Tibial nerve (tissue), 4 donors: Measurements from ENCODE around the gene SLC25A41.

Experiments
- EP300 ChIP-seq, 2 donors: sonication (generic); formaldehyde crosslinking; IDR thresholded peaks; one replicate each; pipeline ENCODE4 v1.6.1; 2017; ENCODE audit warnings: antibody characterized with exemption in 2 of 2, mild to moderate bottlenecking in 1 of 2
- POLR2A ChIP-seq, 2 donors: fragments of 450-650 bp; IDR thresholded peaks; one replicate each; pipeline ENCODE4 v1.6.1; 2017; ENCODE audit warnings: antibody characterized with exemption in 2 of 2, mild to moderate bottlenecking in 2 of 2, moderate library complexity in 2 of 2
- TF ChIP-seq, protein P1 (sequence below), 5 experiments: fragments of 200-600 bp in 3 of 5; fragments of 450-650 bp in 2 of 5; sonication (generic) in 3 of 5; IDR thresholded peaks; one replicate each; pipeline ENCODE4 v1.5.1; 2016 to 2019; ENCODE audit warnings: antibody characterized with exemption in 5 of 5, mild to moderate bottlenecking in 3 of 5, moderate library complexity in 2 of 5

DNA sequence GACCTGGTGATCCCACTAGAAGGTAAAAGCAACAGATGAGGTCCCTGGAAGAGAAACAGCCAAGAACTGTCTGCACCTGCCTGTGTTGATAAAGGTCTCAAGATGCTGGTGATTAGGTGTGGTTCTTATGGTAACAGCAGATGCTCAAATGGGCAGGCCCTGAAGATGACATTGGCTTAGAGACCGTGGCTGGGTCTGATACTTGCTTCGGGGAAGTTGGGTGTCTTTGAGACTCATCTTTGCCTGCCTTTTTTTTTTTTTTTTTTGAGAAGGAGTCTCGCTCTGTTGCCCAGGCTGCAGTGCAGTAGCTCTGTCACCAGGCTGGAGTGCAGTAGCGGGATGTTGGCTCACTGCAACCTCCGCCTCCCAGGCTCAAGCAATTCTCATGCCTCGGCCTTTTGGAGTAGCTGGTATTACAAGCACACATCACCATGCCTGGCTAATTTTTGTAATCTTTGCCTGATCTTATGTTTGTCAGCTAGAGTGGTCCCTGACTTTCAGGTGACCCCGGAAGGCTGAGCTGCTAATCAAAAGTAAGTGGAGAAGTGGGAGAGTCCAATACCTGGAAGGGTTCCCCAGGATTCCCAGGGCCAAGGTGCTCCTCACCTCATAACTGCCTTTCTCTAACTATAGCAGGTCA, 18.1 kb upstream of the SLC25A41 start:
- no peak for TF ChIP-seq POLR2A (IDR thresholded peaks at IDR 0.05)
- TF ChIP-seq, protein P1, sequence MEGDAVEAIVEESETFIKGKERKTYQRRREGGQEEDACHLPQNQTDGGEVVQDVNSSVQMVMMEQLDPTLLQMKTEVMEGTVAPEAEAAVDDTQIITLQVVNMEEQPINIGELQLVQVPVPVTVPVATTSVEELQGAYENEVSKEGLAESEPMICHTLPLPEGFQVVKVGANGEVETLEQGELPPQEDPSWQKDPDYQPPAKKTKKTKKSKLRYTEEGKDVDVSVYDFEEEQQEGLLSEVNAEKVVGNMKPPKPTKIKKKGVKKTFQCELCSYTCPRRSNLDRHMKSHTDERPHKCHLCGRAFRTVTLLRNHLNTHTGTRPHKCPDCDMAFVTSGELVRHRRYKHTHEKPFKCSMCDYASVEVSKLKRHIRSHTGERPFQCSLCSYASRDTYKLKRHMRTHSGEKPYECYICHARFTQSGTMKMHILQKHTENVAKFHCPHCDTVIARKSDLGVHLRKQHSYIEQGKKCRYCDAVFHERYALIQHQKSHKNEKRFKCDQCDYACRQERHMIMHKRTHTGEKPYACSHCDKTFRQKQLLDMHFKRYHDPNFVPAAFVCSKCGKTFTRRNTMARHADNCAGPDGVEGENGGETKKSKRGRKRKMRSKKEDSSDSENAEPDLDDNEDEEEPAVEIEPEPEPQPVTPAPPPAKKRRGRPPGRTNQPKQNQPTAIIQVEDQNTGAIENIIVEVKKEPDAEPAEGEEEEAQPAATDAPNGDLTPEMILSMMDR (IDR thresholded peaks at IDR 0.05) = no peak
- no peak for TF ChIP-seq EP300 (IDR thresholded peaks at IDR 0.05)
